IMR-90 (cell line): ENCODE results near the gene CCDC122. TPM values are rescaled to one million over a fixed set of nuclear protein-coding genes. Genes with fewer than 3 reads are reported as not detected.

ENCODE experiments used
- ATAC-seq: fragments of 200-7000 bp; cut with Tn5 transposase; 2 replicates; pipeline ENCODE4 v1.9.1; 2020; ENCODE audit warnings: low read depth, mild to moderate bottlenecking, moderate library complexity
- BruUV-seq: library from RNA; stranded (reverse); fragments of 400-500 nt; replicated peaks from 2 replicates; lab custom pipeline; 2021; lab: Mats Ljungman, UMichigan
- CTCF ChIA-PET: fragments of 300-600 bp; formaldehyde crosslinking; extraction: SDS; loops from one replicate; lab custom pipeline; 2021; ENCODE audit warnings: antibody characterized with exemption; lab: Yijun Ruan, JAX
- POLR2A ChIA-PET: fragments of 300-600 bp; sonication (Branson Sonifier 250); formaldehyde crosslinking; loops from one replicate; lab custom pipeline; 2022; ENCODE audit warnings: antibody characterized with exemption; ENCODE audit not compliant: unreplicated experiment; lab: Charles Lee
- DNase-seq: peaks from one replicate; pipeline ENCODE4 v3.0.0; 2013
- H2AFZ ChIP-seq: replicated peaks from 2 replicates; pipeline ENCODE3; 2013; ENCODE audit warnings: low read length, mild to moderate bottlenecking; ENCODE audit not compliant: poor library complexity
- H2AK5ac ChIP-seq: 2 replicates; pipeline ENCODE4 v1.6.1; 2013; ENCODE audit warnings: low read depth, low read length, inconsistent platforms
- H2AK9ac ChIP-seq: replicated peaks from 2 replicates; pipeline ENCODE3; 2013; ENCODE audit warnings: mild to moderate bottlenecking, low read depth, low read length, moderate library complexity; ENCODE audit not compliant: poor library complexity
- H2BK120ac ChIP-seq: 2 replicates; pipeline ENCODE4 v1.6.1; 2013; ENCODE audit warnings: low read depth, low read length, inconsistent platforms
- H2BK15ac ChIP-seq: 3 replicates; pipeline ENCODE4 v1.6.1; 2013; ENCODE audit warnings: low read depth, low read length, inconsistent platforms
- H2BK20ac ChIP-seq: 2 replicates; pipeline ENCODE4 v1.6.1; 2013; ENCODE audit warnings: low read depth, mild to moderate bottlenecking, inconsistent platforms, low read length, moderate library complexity
- H2BK5ac ChIP-seq: 2 replicates; pipeline ENCODE4 v1.6.1; 2013; ENCODE audit warnings: mild to moderate bottlenecking, low read depth, low read length, inconsistent platforms; ENCODE audit not compliant: poor library complexity, severe bottlenecking
- H3K14ac ChIP-seq: replicated peaks from 2 replicates; pipeline ENCODE4 v1.6.1; 2013; ENCODE audit warnings: low read depth, low read length, inconsistent platforms
- H3K18ac ChIP-seq: 2 replicates; pipeline ENCODE4 v1.6.1; 2013; ENCODE audit warnings: low read depth, low read length, control low read depth
- H3K23ac ChIP-seq: 2 replicates; pipeline ENCODE4 v1.6.1; 2013; ENCODE audit warnings: low read depth, low read length, inconsistent platforms
- H3K27ac ChIP-seq: 2 replicates; pipeline ENCODE4 v1.5.1; 2013; ENCODE audit warnings: mild to moderate bottlenecking, control low read depth, low read length; ENCODE audit not compliant: insufficient read depth
- H3K27me3 ChIP-seq: 2 replicates; pipeline ENCODE4 v1.6.1; 2013; ENCODE audit warnings: low read length; ENCODE audit not compliant: control insufficient read depth, insufficient read depth
- H3K36me3 ChIP-seq: 2 replicates; pipeline ENCODE4 v1.6.1; 2013; ENCODE audit warnings: low read length, mixed read lengths; ENCODE audit not compliant: control insufficient read depth, insufficient read depth
- H3K4ac ChIP-seq: 2 replicates; pipeline ENCODE4 v1.6.1; 2013; ENCODE audit warnings: low read depth, low read length, inconsistent platforms
- H3K4me1 ChIP-seq: 2 replicates; pipeline ENCODE4 v1.6.1; 2013; ENCODE audit warnings: low read length, mixed read lengths; ENCODE audit not compliant: control insufficient read depth, insufficient read depth
- H3K4me2 ChIP-seq: 2 replicates; pipeline ENCODE4 v1.6.1; 2013; ENCODE audit warnings: low read depth, mild to moderate bottlenecking, control low read depth, low read length, moderate library complexity
- H3K4me3 ChIP-seq: 2 replicates; pipeline ENCODE4 v1.5.1; 2013; ENCODE audit warnings: low read depth, mild to moderate bottlenecking, control low read depth, low read length, moderate library complexity; ENCODE audit not compliant: insufficient read depth
- H3K56ac ChIP-seq: 2 replicates; pipeline ENCODE4 v1.6.1; 2013; ENCODE audit warnings: low read length, inconsistent platforms; ENCODE audit not compliant: insufficient read depth; ENCODE audit errors: extremely low read depth
- H3K79me1 ChIP-seq, 2 experiments: 2 replicates each; pipeline ENCODE4 v1.6.1; 2013; ENCODE audit warnings: low read length in 2 of 2, inconsistent platforms in 1 of 2, low read depth in 1 of 2
- H3K9ac ChIP-seq: 2 replicates; pipeline ENCODE4 v1.6.1; 2013; ENCODE audit warnings: low read depth, low read length, control low read depth
- H3K9me1 ChIP-seq: 2 replicates; pipeline ENCODE4 v1.6.1; 2013; ENCODE audit warnings: low read length, inconsistent platforms; ENCODE audit not compliant: insufficient read depth
- H3K9me3 ChIP-seq: 2 replicates; pipeline ENCODE4 v1.6.1; 2013; ENCODE audit warnings: low read length; ENCODE audit not compliant: control insufficient read depth, insufficient read depth
- H4K20me1 ChIP-seq: 2 replicates; pipeline ENCODE4 v1.6.1; 2013; ENCODE audit warnings: low read length, inconsistent platforms; ENCODE audit not compliant: insufficient read depth
- H4K5ac ChIP-seq: 2 replicates; pipeline ENCODE4 v1.6.1; 2013; ENCODE audit warnings: mild to moderate bottlenecking, low read depth, low read length, control low read depth
- H4K8ac ChIP-seq, 2 experiments: 2 replicates each; pipeline ENCODE4 v1.6.1; 2013; ENCODE audit warnings: low read depth in 2 of 2, low read length in 2 of 2, control low read depth in 1 of 2, inconsistent platforms in 1 of 2
- H4K91ac ChIP-seq: 2 replicates; pipeline ENCODE4 v1.6.1; 2013; ENCODE audit warnings: low read depth, low read length, inconsistent platforms; ENCODE audit not compliant: insufficient read depth
- MAZ ChIP-seq: IDR thresholded peaks from 2 replicates; pipeline ENCODE4 v1.6.1; 2012; ENCODE audit warnings: low read depth, mild to moderate bottlenecking, low read length, improper control_type of control experiment, moderate library complexity, borderline replicate concordance
- WGBS, 2 experiments: methylation state at CpG; one replicate each; pipeline versions ENCODE4 v1.1.5 to v1.1.7; 2013; ENCODE audit warnings: missing lambda C conversion rate in 2 of 2; ENCODE audit not compliant: insufficient read length in 1 of 2; ENCODE audit errors: extremely low coverage in 2 of 2; 5-methylcytosine and 5-hydroxymethylcytosine counted together
- dilution Hi-C: fragments of 300-500 bp; cut with HindIII; formaldehyde crosslinking; loops from one replicate; pipeline ENCODE4 v1.14.3; 2018; ENCODE audit warnings: low sequenced_read_pairs; ENCODE audit not compliant: unreplicated experiment
- in situ Hi-C: fragments of 300-500 bp; cut with MboI; formaldehyde crosslinking; loops from 3 replicates; pipeline ENCODE4 v1.14.3; 2019; ENCODE audit warnings: low sequenced_read_pairs, inconsistent platforms, mixed read lengths
- intact Hi-C: fragments of 100-400 bp; cut with micrococcal nuclease; formaldehyde crosslinking; loops from 2 replicates; pipeline ENCODE4 v1.10.0; 2022
- polyA plus RNA-seq, 3 experiments: library from polyadenylated mRNA; depleted of rRNA; stranded (reverse); fragments of >200 nt; gene quantifications; 2 replicates each; pipeline ENCODE4 v1.2.3, GENCODE V29; 2012; ENCODE audit warnings: low replicate concordance in 1 of 3
- total RNA-seq: library from RNA; depleted of rRNA; stranded (reverse); fragments of >200 nt; gene quantifications from 2 replicates; pipeline ENCODE4 v1.2.3, GENCODE V29; 2012

Gene CCDC122
- total and polyA plus RNA-seq, 2 of the 4 experiments (the other 2 are of a cell fraction), result 0.70 to 0.72 TPM

GRCh38 chr13:43861863-43862262 is 17.7 kb downstream of the CCDC122 start:
- Histone ChIP-seq H2BK120ac (no peak overlapping the region), H2BK15ac (no peak overlapping the region), H2AFZ (no peak overlapping the region), H3K9ac (no peak overlapping the region), H3K79me1 (no peaks in the 10 kb centered on the region), H4K5ac (no peak overlapping the region), H3K36me3 (no peaks in the 10 kb centered on the region), H2AK9ac (no peak overlapping the region), H3K27ac (no peak overlapping the region), H4K20me1 (no peaks in the 10 kb centered on the region), H3K4me1 (no peaks in the 10 kb centered on the region; the same call in 1 of the 2 replicates), H3K4me2 (no peak overlapping the region), H2AK5ac (no peak overlapping the region), H4K91ac (no peak overlapping the region), H3K9me1 (no peaks in the 10 kb centered on the region), H4K8ac (no peak overlapping the region), H2BK20ac (no peak overlapping the region), H3K27me3 (no peaks in the 10 kb centered on the region), H3K18ac (no peak overlapping the region), H3K23ac (no peak overlapping the region), H3K4ac (no peak overlapping the region), H3K56ac (no peak overlapping the region), H3K9me3 (no peaks in the 10 kb centered on the region; the same call in 1 of the 2 replicates), H2BK5ac (no peak overlapping the region), H3K14ac (no peak overlapping the region), H3K4me3 (no peak overlapping the region)
- intact Hi-C loops, result no loop called here
- no peak for DNase-seq
- dilution Hi-C loops, result no loop called here
- ChIA-PET CTCF (no interaction called here), POLR2A (no interaction called here)
- TF ChIP-seq MAZ, result no peak
- WGBS, 2 experiments, result no CpG with 5 or more reads among the region's 1 CpG
- ATAC-seq, result no peak
- BruUV-seq, result no TSS peak
- in situ Hi-C loops, result no loop called here
